Parathyroid adenoma (tissue), 2 donors: ENCODE measurements around the gene HCK.

Experiments used
- H2AFZ ChIP-seq: fragments of 300-600 bp; sonication (generic); one replicate; pipeline ENCODE4 v1.7.0; 2017; ENCODE audit warnings: antibody characterized with exemption, mild to moderate bottlenecking
- H3K27ac ChIP-seq: fragments of 300-600 bp; sonication (generic); one replicate; pipeline ENCODE4 v1.7.0; 2017
- H3K27me3 ChIP-seq: fragments of 300-600 bp; sonication (generic); one replicate; pipeline ENCODE4 v1.7.0; 2017; ENCODE audit warnings: low read length; ENCODE audit not compliant: control insufficient read depth, insufficient read depth
- H3K36me3 ChIP-seq: fragments of 300-600 bp; sonication (generic); one replicate; pipeline ENCODE4 v1.7.0; 2017; ENCODE audit warnings: low read length; ENCODE audit not compliant: control insufficient read depth, insufficient read depth
- H3K4me1 ChIP-seq: fragments of 300-600 bp; sonication (generic); one replicate; pipeline ENCODE4 v1.7.0; 2017; ENCODE audit warnings: control low read depth
- H3K4me2 ChIP-seq: fragments of 300-600 bp; sonication (generic); one replicate; pipeline ENCODE4 v1.7.0; 2017; ENCODE audit warnings: low read length
- H3K4me3 ChIP-seq: fragments of 300-600 bp; sonication (generic); one replicate; pipeline ENCODE4 v1.7.0; 2017; ENCODE audit warnings: low read depth, low read length
- H3K79me2 ChIP-seq: fragments of 300-600 bp; sonication (generic); one replicate; pipeline ENCODE4 v1.7.0; 2017; ENCODE audit warnings: control low read depth
- H3K9ac ChIP-seq: fragments of 300-600 bp; sonication (generic); one replicate; pipeline ENCODE4 v1.7.0; 2017; ENCODE audit warnings: mild to moderate bottlenecking
- H3K9me3 ChIP-seq: fragments of 300-600 bp; sonication (generic); one replicate; pipeline ENCODE4 v1.7.0; 2017; ENCODE audit warnings: low read length; ENCODE audit not compliant: control insufficient read depth
- TF ChIP-seq, protein P1 (sequence below): fragments of 300-600 bp; sonication (generic); IDR thresholded peaks from one replicate; pipeline ENCODE4 v1.7.0; 2017; ENCODE audit warnings: antibody characterized with exemption, mild to moderate bottlenecking
- donor health status: primary hyperparathyroidism.

HCK gene

DNA sequence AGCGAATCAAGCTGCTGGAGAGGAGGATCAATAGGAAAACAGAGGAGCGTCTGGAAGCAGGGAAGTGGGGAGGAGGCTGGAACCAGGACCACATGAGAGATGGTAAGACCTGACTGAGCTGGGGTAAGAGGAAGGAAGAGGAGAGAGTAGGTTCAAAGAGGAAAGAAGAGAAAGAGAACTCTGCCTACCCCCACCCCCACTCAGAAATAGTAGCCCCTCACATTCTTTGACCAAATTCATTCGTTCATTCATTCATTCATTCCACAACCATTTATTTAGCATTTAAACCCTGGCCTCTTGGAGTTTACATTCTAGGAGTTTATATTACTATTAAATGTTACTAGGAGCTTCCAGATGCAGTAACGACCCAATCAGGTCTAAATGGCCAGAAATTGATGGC is 15.8 kb upstream of the HCK start:
- H3K9me3 ChIP-seq = no peaks in the 10 kb centered on the region

DNA sequence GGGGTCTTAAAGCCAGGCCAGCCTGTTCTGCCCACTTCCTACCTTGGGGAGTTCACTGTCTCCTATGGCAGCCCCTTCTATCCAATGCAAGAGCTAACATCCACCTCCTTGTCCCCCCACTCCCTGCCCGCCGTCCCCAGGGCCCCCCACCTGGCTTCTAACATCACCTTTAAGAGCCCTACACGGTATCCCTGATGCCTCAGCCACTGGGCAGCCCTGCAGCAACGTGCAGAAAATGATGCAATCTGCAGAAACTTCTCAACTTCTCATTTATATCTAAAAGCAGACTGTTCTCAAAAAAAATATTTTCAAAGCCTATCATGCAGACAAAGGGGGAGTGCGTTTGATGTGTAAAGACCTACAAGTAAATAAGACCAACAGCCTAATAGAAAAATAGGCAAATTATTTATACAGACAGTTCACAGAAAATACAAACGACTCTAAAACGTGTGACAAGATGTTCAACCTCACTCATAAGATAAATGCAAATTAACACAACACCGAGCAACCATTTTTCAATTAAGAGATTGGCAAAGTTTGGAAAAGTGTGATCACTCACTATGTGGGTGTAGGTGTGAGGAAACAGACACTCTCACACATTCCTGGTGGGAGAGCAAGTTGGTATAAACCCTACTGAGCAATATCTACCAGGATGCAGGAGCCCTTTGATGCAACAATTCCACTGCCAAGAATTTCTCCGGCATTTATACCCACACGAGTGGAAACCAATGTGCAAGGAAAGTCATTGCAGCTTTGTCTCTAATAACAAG is 15.1 kb upstream of the HCK start:
- H3K9ac ChIP-seq = no peak overlapping the region
- no peaks in the 10 kb centered on the region for H3K4me1 ChIP-seq
- H3K4me2 ChIP-seq = no peak overlapping the region
- no peak overlapping the region for H3K4me3 ChIP-seq
- H3K79me2 ChIP-seq = no peaks in the 10 kb centered on the region
- H3K27ac ChIP-seq = no peak overlapping the region
- no peaks in the 10 kb centered on the region for H3K27me3 ChIP-seq
- H3K36me3 ChIP-seq = no peaks in the 10 kb centered on the region
- H3K9me3 ChIP-seq = no peaks in the 10 kb centered on the region
- TF ChIP-seq, protein P1, sequence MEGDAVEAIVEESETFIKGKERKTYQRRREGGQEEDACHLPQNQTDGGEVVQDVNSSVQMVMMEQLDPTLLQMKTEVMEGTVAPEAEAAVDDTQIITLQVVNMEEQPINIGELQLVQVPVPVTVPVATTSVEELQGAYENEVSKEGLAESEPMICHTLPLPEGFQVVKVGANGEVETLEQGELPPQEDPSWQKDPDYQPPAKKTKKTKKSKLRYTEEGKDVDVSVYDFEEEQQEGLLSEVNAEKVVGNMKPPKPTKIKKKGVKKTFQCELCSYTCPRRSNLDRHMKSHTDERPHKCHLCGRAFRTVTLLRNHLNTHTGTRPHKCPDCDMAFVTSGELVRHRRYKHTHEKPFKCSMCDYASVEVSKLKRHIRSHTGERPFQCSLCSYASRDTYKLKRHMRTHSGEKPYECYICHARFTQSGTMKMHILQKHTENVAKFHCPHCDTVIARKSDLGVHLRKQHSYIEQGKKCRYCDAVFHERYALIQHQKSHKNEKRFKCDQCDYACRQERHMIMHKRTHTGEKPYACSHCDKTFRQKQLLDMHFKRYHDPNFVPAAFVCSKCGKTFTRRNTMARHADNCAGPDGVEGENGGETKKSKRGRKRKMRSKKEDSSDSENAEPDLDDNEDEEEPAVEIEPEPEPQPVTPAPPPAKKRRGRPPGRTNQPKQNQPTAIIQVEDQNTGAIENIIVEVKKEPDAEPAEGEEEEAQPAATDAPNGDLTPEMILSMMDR = no peak
- no peak overlapping the region for H2AFZ ChIP-seq

More for the DNA sequence above, 15.8 kb upstream of the HCK start:
- no peak overlapping the region for H2AFZ ChIP-seq
- no peak overlapping the region for H3K4me2 ChIP-seq
- H3K9ac ChIP-seq = no peak overlapping the region
- TF ChIP-seq, protein P1 = no peak
- H3K4me3 ChIP-seq = no peak overlapping the region
- no peak overlapping the region for H3K27ac ChIP-seq
- no peaks in the 10 kb centered on the region for H3K79me2 ChIP-seq
- H3K36me3 ChIP-seq = no peaks in the 10 kb centered on the region
- no peaks in the 10 kb centered on the region for H3K27me3 ChIP-seq
- no peaks in the 10 kb centered on the region for H3K4me1 ChIP-seq

DNA sequence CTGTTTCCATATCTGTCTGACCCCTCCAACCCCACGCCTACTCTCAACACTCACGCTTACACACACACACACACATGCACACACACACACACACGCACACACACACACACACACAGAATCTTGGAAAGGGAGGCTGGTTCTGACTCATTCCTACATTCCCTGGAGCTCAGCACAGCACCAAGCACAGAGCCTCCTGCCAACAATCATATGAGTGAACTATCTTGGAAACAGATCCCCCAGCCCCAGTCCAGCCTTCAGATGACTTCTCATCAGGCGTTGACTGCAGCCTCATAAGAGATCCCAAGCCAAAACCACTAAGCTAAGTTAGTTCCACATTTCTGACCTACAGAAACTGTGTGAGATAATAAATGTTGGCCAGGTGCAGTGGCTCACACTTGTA is 14.1 kb upstream of the HCK start:
- Histone ChIP-seq H3K4me3 (no peak overlapping the region), H3K36me3 (no peaks in the 10 kb centered on the region), H3K27ac (no peak overlapping the region), H3K27me3 (no peaks in the 10 kb centered on the region), H2AFZ (no peak overlapping the region), H3K4me2 (no peak overlapping the region), H3K9me3 (no peaks in the 10 kb centered on the region), H3K4me1 (no peaks in the 10 kb centered on the region), H3K9ac (no peak overlapping the region), H3K79me2 (no peaks in the 10 kb centered on the region)
- TF ChIP-seq, protein P1 = no peak

DNA sequence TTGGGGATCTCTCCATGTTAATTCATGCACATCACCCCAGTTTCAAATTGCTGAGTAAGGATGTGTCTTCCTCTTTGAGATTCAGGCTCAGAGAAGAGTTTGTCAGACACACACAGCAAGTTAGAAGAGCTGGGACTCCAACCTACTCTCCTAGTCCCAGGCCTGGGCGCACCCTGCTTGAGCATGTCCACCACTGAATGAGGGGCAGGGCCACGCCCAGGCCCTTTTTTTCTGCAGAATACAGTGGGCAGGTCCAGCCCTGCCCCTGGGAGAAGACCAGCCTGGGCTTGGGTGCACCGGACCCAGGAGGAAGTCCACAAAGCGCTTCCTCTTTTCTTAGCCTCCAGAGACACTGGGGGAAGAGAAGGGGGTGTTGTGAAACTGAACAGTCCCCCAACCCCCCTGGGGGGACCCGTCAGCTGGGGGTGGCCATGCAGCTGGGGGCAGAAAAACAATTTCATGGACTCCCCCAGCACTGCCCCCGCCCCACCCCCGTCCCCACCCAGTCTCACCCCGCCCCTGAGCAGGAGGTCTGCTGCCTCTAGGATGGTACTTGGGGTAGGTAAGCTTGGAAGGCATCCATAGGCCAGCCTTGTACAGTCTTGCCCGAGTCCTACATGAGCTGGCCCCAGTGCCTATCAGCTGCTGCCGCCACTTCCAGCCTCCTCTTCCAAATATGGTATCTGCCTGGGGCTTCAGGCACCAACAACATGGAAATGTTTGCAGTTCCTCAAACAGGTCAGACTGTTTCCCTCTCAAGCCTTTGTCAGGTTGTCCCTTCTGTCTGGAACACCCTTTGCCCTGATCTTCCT is 11.7 kb upstream of the HCK start:
- H3K4me3 ChIP-seq = no peak overlapping the region
- no peaks in the 10 kb centered on the region for H3K79me2 ChIP-seq
- TF ChIP-seq, protein P1 = no peak
- no peak overlapping the region for H3K9ac ChIP-seq
- H2AFZ ChIP-seq = no peak overlapping the region
- H3K27me3 ChIP-seq = no peaks in the 10 kb centered on the region
- H3K36me3 ChIP-seq = no peaks in the 10 kb centered on the region
- H3K27ac ChIP-seq = no peak overlapping the region
- no peak overlapping the region for H3K4me2 ChIP-seq
- no peaks in the 10 kb centered on the region for H3K4me1 ChIP-seq
- H3K9me3 ChIP-seq = no peaks in the 10 kb centered on the region
